ENCODE data around the gene TRIM26. TPM values are rescaled to one million over a fixed set of nuclear protein-coding genes. Genes with fewer than 3 reads are reported as not detected.
"Not testable (repeated sequence)": the region's sequence is repeated elsewhere in the genome, so short reads cannot be mapped to it uniquely, and the experiment has no call there.

TRIM26 gene
- total and polyA plus RNA-seq, 12 donors = 18.4 to 49.6 (median 36.9) TPM

- Histone ChIP-seq H3K4me1 (replicated peaks in 1 of 2) (no peaks in the 10 kb centered on the region), H3K27me3 (peaks cover 27% of the 10 kb centered on the region), H3K9me3 (replicated peaks in 1 of 3) (no peaks in the 10 kb centered on the region), H3K4me3 (peak overlapping the region in 1 of 4 donors; percentile 25), H3K36me3 (replicated peaks in 1 of 2) (no peaks in the 10 kb centered on the region), H3K27ac (no peak overlapping the region)
- intact Hi-C loops (cut with DNase I) = no loop called here
- WGBS, 4 donors = 7 to 31% (median 10%) methylated on average over 18 to 62 of the region's 62 CpGs
- no peak for TF ChIP-seq POLR2A (IDR thresholded peaks at IDR 0.05)
- TF ChIP-seq CTCF (IDR thresholded peaks at IDR 0.05) = no peak
- DNase-seq = no peak
Measured at GRCh38 chr6:30171677-30172471, 41.3 kb downstream of the TRIM26 start.

DNA sequence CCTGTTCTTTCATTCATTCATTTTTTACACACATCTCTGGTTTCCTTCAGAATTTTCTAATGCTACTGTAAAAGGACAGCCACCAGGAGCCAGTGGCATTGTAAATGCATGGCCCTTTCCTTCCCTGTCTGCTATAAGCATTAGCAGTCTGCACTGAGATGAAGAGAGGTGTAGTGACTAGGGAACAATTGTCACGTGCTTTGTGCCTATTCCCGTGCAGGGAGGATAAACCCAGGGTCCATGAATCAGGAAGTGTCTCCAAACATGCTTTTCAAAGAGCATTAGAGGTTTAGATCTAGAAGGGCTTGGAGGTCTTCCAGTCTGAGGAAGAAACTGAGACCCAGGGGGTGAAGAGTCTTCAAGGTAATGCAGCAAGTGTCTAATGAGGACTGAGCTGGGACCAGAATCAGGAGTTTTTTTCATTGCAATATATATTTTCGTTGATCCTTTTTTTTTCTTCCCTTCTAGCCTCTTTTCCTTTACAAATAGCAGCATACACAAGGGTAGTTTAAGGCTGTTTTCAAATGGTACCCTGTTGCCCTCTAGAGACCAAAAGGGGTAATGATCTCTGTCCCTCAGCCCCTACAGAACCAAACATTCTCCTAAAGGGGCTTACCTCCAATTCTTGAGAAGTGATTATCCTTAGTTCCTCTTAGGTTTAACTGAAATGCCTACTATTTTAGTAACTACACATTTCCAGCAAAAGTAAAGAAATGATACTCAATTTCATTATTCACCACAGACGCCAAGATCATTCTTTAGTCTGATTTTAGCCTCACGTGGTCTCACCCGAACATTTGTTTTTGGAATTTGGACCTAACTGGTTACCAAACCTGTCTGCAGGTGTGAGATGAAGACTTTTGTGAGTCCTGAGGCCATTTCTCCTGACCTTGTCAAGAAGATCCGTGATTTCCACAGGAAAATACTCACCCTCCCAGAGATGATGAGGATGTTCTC lies 43.3 kb downstream of the TRIM26 start:
- WGBS, 4 donors = 22 to 26% (median 24%) methylated on average over 7 of the region's 7 CpGs
- Histone ChIP-seq H3K4me1 (replicated peaks in 1 of 2) (no peaks in the 10 kb centered on the region), H3K4me3 (no peak overlapping the region), H3K27ac (no peak overlapping the region), H3K36me3 (replicated peaks in 1 of 2) (no peaks in the 10 kb centered on the region), H3K9me3 (replicated peaks in 1 of 3) (no peaks in the 10 kb centered on the region), H3K27me3 (peaks cover 27% of the 10 kb centered on the region)
- peak in 1 of 7 donors; percentile 30 for DNase-seq
- intact Hi-C loops (cut with DNase I) = no loop called here
- TF ChIP-seq POLR2A (IDR thresholded peaks at IDR 0.05) (no peak), CTCF (IDR thresholded peaks at IDR 0.05) (peak; percentile 64 to 80 (median 72))

- WGBS, 4 donors = 36 to 58% (median 53%) methylated on average over 1 of the region's 1 CpG
- Histone ChIP-seq H3K4me1 (replicated peaks in 1 of 2) (no peaks in the 10 kb centered on the region), H3K27ac (no peak overlapping the region), H3K9me3 (replicated peaks in 1 of 3) (no peaks in the 10 kb centered on the region), H3K36me3 (replicated peaks in 1 of 2) (no peaks in the 10 kb centered on the region), H3K4me3 (no peak overlapping the region), H3K27me3 (peaks cover 27% of the 10 kb centered on the region)
- intact Hi-C loops (cut with DNase I) = no loop called here
- DNase-seq = no peak
- TF ChIP-seq POLR2A (IDR thresholded peaks at IDR 0.05) (no peak), CTCF (IDR thresholded peaks at IDR 0.05) (no peak)
Measured at GRCh38 chr6:30168741-30169140, 44.5 kb downstream of the TRIM26 start.

- Histone ChIP-seq H3K9me3 (replicated peaks in 1 of 3) (no peaks in the 10 kb centered on the region), H3K27ac (no peak overlapping the region), H3K4me1 (replicated peaks in 1 of 2) (no peaks in the 10 kb centered on the region), H3K4me3 (no peak overlapping the region), H3K36me3 (replicated peaks in 1 of 2) (no peaks in the 10 kb centered on the region), H3K27me3 (peaks cover 17% of the 10 kb centered on the region)
- DNase-seq = no peak
- intact Hi-C loops (cut with DNase I) = no loop called here
- 54 to 72% (median 64%) methylated on average over 6 of the region's 6 CpGs for WGBS, 4 donors
- TF ChIP-seq POLR2A (IDR thresholded peaks at IDR 0.05) (no peak), CTCF (IDR thresholded peaks at IDR 0.05) (no peak)
Measured at GRCh38 chr6:30167101-30167500, 46.1 kb downstream of the TRIM26 start.

DNA sequence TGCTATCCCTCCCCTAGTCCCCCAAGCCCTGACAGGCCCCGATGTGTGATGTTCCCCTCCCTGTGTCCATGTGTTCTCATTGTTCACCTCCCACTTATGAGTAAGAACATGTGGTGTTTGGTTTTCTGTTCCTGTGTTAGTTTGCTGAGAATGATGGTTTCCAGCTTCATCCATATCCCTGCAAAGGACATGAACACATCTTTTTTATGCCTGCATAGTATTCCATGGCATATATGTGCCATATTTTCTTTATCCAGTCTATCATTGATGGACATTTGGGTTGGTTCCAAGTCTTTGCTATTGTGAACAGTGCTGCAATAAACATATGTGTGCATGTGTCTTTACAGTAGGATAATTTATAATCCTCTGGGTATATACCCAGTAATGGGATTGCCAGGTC lies 48.0 kb downstream of the TRIM26 start:
- intact Hi-C loops (cut with DNase I) = not testable (repeated sequence)

More for the DNA sequence above, 48.0 kb downstream of the TRIM26 start:
- not testable (repeated sequence) for H3K4me3 ChIP-seq; H3K27ac ChIP-seq; H3K36me3 ChIP-seq (replicated peaks in 1 of 2); DNase-seq; H3K4me1 ChIP-seq (replicated peaks in 1 of 2); H3K27me3 ChIP-seq; H3K9me3 ChIP-seq (replicated peaks in 1 of 3)
- 78 to 84% (median 81%) methylated on average over 1 of the region's 1 CpG for WGBS, 4 donors
